Measurements from ENCODE around the gene STX1B. TPM values are rescaled to one million over a fixed set of nuclear protein-coding genes. Genes with fewer than 3 reads are reported as not detected.

Gene STX1B
- total and polyA plus RNA-seq, 12 donors: 0.17 to 5.3 (median 1.6) TPM; not detected in 2

DNA sequence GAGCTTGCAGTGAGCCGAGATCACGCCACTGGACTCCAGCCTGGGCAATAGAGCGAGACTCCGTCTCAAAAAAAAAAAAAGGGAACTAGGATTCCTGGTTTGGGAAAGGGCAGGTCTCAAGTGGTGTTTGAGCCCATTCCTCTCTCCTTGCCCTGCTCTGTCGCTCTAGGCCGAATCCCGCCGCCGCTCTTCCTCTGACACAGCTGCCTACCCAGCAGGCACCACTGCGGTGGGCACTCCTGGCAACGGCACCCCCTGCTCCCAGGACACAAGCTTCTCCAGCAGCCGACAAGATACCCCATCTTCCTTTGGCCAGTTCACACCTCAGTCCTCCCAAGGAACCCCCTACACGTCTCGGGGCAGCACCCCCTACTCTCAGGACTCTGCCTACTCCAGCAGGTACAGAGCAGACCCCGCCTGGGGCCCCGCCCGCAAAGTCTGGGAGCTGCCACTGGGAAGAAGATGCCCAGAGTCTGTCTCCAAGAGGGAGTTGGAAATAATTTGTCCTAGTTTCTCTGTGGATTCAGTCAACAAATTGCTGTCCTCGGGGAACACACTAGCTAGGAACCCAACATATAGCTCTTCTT lies 46.4 kb downstream of the STX1B start:
- Histone ChIP-seq H3K27me3 (no peaks in the 10 kb centered on the region), H3K27ac (no peak overlapping the region), H3K4me1 (replicated peaks in 1 of 2) (peaks cover 3 to 5% of the 10 kb centered on the region in 2 donors), H3K4me3 (no peak overlapping the region), H3K36me3 (replicated peaks in 1 of 2) (peaks cover 0 to 100% of the 10 kb centered on the region in 2 donors), H3K9me3 (replicated peaks in 1 of 3) (no peaks in the 10 kb centered on the region)
- DNase-seq: no peak
- WGBS, 4 donors: 88 to 95% (median 94%) methylated on average over 17 to 18 of the region's 18 CpGs
- intact Hi-C loops (cut with DNase I): no loop called here
- no peak for TF ChIP-seq CTCF (IDR thresholded peaks at IDR 0.05)
- no peak for TF ChIP-seq POLR2A (IDR thresholded peaks at IDR 0.05)

GRCh38 chr16:30961384-30961783 lies 49.1 kb downstream of the STX1B start:
- Histone ChIP-seq H3K9me3 (replicated peaks in 1 of 3) (no peaks in the 10 kb centered on the region), H3K36me3 (replicated peaks in 1 of 2) (peaks cover 0 to 77% of the 10 kb centered on the region in 2 donors), H3K4me3 (no peak overlapping the region), H3K4me1 (replicated peaks in 1 of 2) (peaks cover 10 to 18% of the 10 kb centered on the region in 2 donors), H3K27ac (no peak overlapping the region), H3K27me3 (no peaks in the 10 kb centered on the region)
- no peak for DNase-seq
- WGBS, 4 donors: 90 to 91% (median 91%) methylated on average over 11 of the region's 11 CpGs
- no peak for TF ChIP-seq POLR2A (IDR thresholded peaks at IDR 0.05)
- no peak for TF ChIP-seq CTCF (IDR thresholded peaks at IDR 0.05)
- intact Hi-C loops (cut with DNase I): no loop called here

DNA sequence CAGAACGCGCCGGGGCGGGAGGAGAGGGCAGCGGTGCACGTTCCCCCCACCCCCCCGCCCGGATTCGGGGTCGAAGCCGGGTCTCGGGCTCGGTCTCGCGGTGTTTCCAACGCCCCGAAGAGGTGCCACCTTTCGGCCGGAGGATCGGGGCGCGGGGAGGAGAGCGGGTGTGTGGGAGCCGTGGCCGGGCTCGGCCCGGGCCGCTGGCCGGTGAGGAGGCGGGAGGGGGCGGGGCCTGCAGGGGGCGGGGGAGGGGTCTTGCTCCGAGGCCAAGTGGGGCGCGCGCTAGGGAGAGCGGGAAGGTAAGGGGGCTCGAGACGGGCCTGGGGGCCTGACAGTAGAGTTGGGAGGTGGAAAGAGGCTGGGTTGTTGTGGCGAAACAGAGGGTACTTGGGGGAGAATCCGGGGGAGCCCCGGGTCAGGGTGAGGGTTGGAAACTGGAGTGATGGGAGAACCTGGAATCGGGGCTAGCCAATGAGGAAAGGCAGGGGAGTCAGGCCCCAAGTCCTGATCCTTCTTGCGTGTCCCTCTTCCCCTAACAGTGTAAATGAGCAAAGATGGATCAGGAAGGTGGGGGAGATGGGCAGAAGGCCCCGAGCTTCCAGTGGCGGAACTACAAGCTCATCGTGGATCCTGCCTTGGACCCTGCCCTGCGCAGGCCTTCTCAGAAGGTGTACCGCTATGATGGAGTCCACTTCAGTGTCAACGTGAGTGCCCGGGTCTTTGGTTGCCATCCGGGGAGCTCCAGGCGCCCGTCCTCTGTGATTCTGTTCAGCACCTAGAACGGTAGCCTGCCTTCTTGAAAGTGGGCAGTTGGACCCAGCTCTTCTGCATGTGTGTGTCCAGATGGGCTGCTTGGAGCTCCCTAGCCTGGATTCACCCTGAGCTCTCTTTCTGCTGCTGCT lies 52.0 kb downstream of the STX1B start:
- Histone ChIP-seq H3K4me3 (peak overlapping the region in 2 of 4 donors; percentile 93), H3K4me1 (replicated peaks in 1 of 2) (peaks cover 14 to 23% of the 10 kb centered on the region in 2 donors), H3K27ac (peak overlapping the region in 4 of 5 donors; percentile 97 to 99 (median 98)), H3K36me3 (replicated peaks in 1 of 2) (peaks cover 0 to 47% of the 10 kb centered on the region in 2 donors), H3K27me3 (no peaks in the 10 kb centered on the region), H3K9me3 (replicated peaks in 1 of 3) (no peaks in the 10 kb centered on the region)
- intact Hi-C loops (cut with DNase I): no loop called here
- 8 to 22% (median 12%) methylated on average over 19 to 53 of the region's 55 CpGs for WGBS, 4 donors
- peak in 6 of 7 donors; percentile 56 to 75 (median 70) for DNase-seq
- no peak for TF ChIP-seq POLR2A (IDR thresholded peaks at IDR 0.05)
- TF ChIP-seq CTCF (IDR thresholded peaks at IDR 0.05): no peak

GRCh38 chr16:30957456-30958174 lies 52.8 kb downstream of the STX1B start, which contains the start of gene SETD1A:
SETD1A (plus strand) TSS chr16:30957754; CDS start chr16:30958732, 978 bp downstream.
- DNase-seq: peak; percentile 95 to 99 (median 98)
- intact Hi-C loops (cut with DNase I): no loop called here

More at GRCh38 chr16:30957456-30958174, 52.8 kb downstream of the STX1B start, which contains the start of gene SETD1A:
- H3K4me3 ChIP-seq: peak within 1 kb of the TSS; percentile 79 to 93 (median 90)
- whole genome bisulfite sequencing, 4 donors: 0% methylated on average over 7 to 85 of the region's 85 CpGs
- no peaks in the 10 kb centered on the region for H3K9me3 ChIP-seq (replicated peaks in 1 of 3)
- H3K27me3 ChIP-seq: no peaks in the 10 kb centered on the region
- peak within 1 kb of the TSS; percentile 94 to 99 (median 98) for H3K27ac ChIP-seq
- H3K4me1 ChIP-seq (replicated peaks in 1 of 2): peaks cover 15 to 27% of the 10 kb centered on the region in 2 donors
- TF ChIP-seq POLR2A (IDR thresholded peaks at IDR 0.05): peak; percentile 11 to 78
- TF ChIP-seq CTCF (IDR thresholded peaks at IDR 0.05): peak in 5 of 6 experiments; percentile 3 to 45 (median 19)
- peaks cover 0 to 39% of the 10 kb centered on the region in 2 donors for H3K36me3 ChIP-seq (replicated peaks in 1 of 2)
